HG02885 (cell line): ENCODE results near the gene UNG.

Experiments used
- ATAC-seq: cut with Tn5 transposase; IDR thresholded peaks from one replicate; pipeline ENCODE4 v1.9.1; 2021; ENCODE audit warnings: mild to moderate bottlenecking; ENCODE audit not compliant: unreplicated experiment, poor library complexity

UNG gene

GRCh38 chr12:109151457-109151856 lies 54.1 kb downstream of the UNG start:
- no peak for ATAC-seq

DNA sequence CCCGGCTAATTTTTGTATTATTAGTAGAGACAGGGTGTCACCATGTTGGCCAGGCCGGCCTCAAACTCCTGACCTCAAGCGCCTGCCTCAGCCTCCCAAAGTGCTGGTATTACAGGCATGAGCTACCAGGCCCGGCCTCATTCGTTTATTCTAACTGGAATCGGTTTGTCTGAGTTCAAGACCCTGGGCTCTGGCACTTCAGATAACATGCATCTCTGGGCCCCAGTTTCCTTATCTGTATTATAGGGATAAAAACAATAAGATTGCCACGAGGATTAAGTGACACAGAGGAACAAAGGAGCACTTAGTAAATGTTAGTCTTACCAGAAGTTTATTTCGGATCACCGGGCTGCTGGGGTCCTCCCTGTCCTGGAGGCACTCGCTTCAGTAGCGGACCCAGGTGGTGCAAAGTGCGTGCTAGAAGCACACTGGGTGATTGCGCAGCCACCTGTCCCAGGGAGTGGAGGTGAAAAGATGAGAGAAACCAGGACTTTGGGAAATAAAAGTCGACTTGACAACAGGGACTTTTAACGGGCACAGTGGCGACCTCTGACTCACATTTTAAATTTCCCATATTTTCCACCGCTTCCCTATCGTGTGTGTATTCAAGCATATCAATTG lies 56.5 kb downstream of the UNG start:
- no peak for ATAC-seq

DNA sequence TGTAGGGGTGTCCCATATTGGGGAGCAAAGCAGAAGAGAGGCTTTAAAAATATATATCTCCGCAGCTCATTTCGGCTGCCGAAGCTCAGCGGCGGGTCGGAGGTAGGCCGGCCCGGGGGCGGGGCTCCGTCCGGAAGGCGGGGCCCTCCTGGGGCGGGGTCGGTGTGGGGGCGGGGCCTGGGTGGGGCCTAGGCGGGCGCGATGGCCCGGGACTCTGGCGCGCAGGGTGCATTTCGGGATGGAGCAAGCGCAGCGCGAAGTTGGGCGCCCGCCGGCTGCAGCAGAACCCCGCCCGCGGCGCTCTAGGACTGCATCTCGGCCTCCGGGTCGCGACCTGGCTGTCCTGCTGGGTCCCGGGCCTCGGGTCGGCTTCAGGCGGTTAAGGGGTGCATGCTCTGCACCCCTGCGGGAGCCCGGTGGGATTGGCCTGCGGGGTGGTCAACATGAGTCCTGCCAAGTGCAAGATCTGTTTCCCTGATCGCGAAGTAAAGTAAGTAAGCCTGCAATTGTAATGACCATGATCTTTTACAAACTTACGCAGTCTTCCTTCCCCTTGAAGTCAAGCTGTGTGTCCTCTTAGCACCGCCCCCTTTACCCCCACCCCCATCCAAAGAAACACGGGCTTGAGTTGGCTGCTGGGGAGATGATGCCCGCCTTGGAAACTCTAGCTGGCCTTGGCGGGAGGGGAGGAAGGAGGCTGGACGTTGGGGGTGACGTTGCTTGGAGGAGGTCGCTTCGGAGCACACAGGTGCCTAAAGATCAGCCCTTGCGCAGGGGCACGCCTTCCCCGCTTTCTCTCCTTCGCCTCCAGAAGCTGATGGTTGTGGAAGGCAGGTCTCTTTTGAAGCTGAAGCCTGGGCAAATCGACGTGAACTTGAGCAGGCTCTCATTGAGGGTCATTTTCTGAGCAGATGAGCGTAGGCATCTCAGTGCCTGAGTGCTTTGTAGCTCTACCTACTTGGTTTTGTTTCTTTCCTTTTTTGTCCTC lies 57.3 kb downstream of the UNG start:
- peak; percentile 88 for ATAC-seq

- ATAC-seq: no peak
These were observed 58.6 kb downstream of the UNG start for GRCh38 chr12:109156036-109156435.

DNA sequence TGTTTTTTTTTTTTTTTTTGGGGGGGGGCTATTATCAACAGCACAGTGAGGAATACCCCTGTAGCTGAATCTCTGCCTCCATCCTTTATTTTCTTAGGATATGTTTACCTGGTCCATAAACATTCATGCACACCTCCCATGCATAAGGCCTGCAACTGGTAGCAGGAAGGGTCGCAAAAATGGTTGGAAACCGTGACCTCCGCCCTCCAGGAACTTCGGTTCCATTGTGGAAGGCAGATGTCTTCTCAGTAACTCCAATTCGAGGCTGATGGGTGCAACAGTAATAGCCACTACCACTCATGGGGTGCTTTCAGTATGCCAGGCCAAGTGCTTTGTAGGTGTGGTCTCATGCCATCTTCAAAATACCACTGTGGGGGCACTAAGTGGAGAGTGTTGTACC lies 59.2 kb downstream of the UNG start:
- ATAC-seq: no peak

GRCh38 chr12:109157986-109158385 lies 60.6 kb downstream of the UNG start:
- ATAC-seq: no peak

- no peak for ATAC-seq
These were observed 63.0 kb downstream of the UNG start for GRCh38 chr12:109160433-109160832.
